PFSK-1 (cell line): ENCODE data around the gene PXYLP1.

Experiments
- FOXP2 ChIP-seq: optimal IDR thresholded peaks from 2 replicates; pipeline ENCODE3; 2011; ENCODE audit warnings: borderline replicate concordance, control low read depth, inconsistent platforms; ENCODE audit not compliant: insufficient read depth; ENCODE audit errors: extremely low read length, extremely low read depth
- POLR2AphosphoS5 ChIP-seq: IDR thresholded peaks from 2 replicates; pipeline ENCODE4 v1.6.1; 2012; ENCODE audit warnings: low read depth, mild to moderate bottlenecking, control low read depth, low read length, moderate library complexity
- SIN3A ChIP-seq: IDR thresholded peaks from 2 replicates; pipeline ENCODE4 v1.6.1; 2012; ENCODE audit warnings: mild to moderate bottlenecking, low read length, moderate library complexity, borderline replicate concordance; ENCODE audit not compliant: insufficient read depth
- TAF1 ChIP-seq: IDR thresholded peaks from 2 replicates; pipeline ENCODE4 v1.6.1; 2012; ENCODE audit warnings: low read length, control low read depth, borderline replicate concordance; ENCODE audit not compliant: insufficient read depth
- TF ChIP-seq, protein P1 (sequence below), 2 experiments: IDR thresholded peaks; 2 replicates each; pipeline versions ENCODE4 v1.6.1 to v1.8.0; 2011 to 2012; ENCODE audit warnings: low read depth in 2 of 2, low read length in 2 of 2, control low read depth in 1 of 2, inconsistent platforms in 1 of 2, mild to moderate bottlenecking in 1 of 2, moderate library complexity in 1 of 2; ENCODE audit not compliant: insufficient read depth in 1 of 2

PXYLP1 gene

DNA sequence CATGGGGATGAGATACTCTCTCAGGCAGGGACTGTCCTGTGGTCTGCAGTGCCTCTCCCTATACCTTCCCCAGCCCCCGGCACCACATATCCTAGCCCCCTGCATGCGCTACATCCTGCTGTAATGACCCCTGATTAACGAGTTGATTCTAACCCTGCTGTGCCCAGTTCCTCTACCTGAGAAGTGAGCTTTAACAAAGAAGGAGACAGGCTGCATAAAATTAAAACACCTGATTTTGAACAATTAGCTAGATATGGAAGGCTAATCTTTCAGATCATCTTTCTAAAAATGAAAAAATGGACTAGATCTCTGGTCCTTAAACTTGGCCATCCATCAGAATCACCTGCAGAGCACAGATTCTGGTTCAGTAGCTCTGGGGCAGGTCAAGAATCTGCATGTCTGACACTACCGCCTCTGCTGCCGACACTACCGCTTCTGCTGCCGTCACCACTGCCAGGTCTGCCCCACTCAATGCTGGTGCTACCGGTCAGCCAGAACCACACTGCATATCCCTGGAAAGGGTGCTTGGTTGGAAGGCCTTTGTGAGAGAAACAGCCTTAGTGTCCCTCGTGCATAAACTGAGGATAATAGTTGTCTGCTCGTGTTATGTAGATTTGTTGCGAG lies 103.1 kb downstream of the PXYLP1 start:
- TF ChIP-seq POLR2AphosphoS5 (no peak), SIN3A (no peak), FOXP2 (no peak), TAF1 (no peak)
- TF ChIP-seq, protein P1, sequence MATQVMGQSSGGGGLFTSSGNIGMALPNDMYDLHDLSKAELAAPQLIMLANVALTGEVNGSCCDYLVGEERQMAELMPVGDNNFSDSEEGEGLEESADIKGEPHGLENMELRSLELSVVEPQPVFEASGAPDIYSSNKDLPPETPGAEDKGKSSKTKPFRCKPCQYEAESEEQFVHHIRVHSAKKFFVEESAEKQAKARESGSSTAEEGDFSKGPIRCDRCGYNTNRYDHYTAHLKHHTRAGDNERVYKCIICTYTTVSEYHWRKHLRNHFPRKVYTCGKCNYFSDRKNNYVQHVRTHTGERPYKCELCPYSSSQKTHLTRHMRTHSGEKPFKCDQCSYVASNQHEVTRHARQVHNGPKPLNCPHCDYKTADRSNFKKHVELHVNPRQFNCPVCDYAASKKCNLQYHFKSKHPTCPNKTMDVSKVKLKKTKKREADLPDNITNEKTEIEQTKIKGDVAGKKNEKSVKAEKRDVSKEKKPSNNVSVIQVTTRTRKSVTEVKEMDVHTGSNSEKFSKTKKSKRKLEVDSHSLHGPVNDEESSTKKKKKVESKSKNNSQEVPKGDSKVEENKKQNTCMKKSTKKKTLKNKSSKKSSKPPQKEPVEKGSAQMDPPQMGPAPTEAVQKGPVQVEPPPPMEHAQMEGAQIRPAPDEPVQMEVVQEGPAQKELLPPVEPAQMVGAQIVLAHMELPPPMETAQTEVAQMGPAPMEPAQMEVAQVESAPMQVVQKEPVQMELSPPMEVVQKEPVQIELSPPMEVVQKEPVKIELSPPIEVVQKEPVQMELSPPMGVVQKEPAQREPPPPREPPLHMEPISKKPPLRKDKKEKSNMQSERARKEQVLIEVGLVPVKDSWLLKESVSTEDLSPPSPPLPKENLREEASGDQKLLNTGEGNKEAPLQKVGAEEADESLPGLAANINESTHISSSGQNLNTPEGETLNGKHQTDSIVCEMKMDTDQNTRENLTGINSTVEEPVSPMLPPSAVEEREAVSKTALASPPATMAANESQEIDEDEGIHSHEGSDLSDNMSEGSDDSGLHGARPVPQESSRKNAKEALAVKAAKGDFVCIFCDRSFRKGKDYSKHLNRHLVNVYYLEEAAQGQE (IDR thresholded peaks at IDR 0.05; ENCODE audit: insufficient read depth in 1 of 2, low read depth in 2 of 2, low read length in 2 of 2), result no peak

DNA sequence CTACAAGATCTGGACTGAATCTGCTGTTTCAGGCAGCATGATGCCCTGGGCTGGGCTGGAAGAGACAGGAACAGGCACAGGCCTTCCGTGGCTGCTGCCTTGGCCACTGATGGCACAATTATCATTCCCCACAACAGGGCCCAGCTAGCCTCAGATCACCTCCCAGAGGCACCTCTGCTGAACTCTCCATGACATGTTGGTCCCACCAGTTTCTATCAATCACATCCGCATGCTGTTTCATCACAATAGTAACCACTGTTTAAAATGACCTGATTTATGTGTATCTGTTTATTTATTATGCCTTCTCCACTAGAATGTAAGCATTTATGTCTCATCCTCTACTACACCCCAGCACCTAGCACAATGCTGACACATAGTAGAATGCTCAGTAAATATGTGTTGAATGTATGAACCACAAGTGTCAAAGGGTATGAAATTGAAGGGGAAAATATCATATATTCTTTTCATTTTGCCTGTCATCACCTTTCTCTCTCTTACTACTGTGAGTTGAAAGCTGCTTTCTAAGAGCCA lies 104.0 kb downstream of the PXYLP1 start:
- TF ChIP-seq SIN3A (no peak), POLR2AphosphoS5 (no peak)
- TF ChIP-seq, protein P1 (IDR thresholded peaks at IDR 0.05; ENCODE audit: insufficient read depth in 1 of 2, low read depth in 2 of 2, low read length in 2 of 2), result no peak

DNA sequence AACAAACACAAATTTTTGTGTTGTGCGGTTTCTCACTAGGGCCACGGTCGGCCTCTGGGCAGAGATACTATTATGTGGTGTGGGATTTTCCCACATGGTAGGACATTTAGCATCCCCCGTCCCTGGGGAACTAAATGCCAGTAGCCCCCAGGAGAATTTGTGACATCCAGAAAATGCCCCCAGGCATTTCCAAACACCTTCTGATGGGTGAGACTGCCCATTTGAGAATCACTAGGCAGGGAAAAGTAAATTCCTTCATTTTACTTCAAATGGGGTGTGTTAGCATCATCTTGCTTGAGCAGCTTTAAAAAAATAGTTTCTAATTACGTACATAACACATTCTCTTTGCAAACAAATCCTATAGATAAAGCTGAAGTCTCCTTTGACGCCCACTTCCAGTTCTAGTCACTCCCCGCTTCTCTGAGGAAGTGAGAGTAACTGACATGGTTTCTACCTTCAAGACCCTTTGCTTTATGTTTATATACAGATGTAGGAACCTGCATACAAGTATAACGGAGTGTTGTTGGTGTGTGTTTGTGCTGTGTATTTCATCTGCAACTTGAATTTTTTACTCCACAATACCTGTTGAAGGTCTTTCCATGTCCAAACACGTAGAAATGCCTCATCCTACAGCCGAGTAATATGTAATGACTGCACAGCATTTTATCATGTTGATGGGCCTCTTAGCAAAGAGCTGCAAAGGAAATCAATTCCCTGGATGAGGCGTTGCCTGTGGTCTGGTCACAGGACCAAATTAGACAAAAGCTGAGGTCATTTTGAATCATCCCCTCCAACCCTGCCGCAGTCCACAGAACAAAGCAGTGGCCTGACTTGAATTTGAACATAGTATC lies 105.3 kb downstream of the PXYLP1 start:
- TF ChIP-seq SIN3A, result no peak
- TF ChIP-seq FOXP2, result no peak
- TF ChIP-seq, protein P1 (IDR thresholded peaks at IDR 0.05; ENCODE audit: insufficient read depth in 1 of 2, low read depth in 2 of 2, low read length in 2 of 2), result no peak
- no peak for TF ChIP-seq POLR2AphosphoS5
- TF ChIP-seq TAF1, result no peak

DNA sequence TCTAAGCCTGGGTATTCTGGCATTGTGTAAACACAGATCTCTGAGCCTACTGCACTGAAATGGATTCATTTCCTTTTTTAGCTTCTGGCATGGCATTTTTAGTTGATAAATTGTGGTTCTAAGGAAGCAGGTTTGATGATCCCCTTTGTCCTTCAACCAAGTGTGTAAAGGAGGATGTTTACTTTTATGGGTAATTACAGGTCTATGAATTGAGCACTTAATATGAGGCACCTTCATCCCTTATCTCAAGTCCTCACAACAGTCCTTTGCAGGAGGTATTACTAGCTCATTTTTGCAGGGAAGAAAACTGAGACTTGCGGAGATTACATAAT lies 105.9 kb downstream of the PXYLP1 start:
- TF ChIP-seq, protein P1 (IDR thresholded peaks at IDR 0.05; ENCODE audit: insufficient read depth in 1 of 2, low read depth in 2 of 2, low read length in 2 of 2), result no peak
- TF ChIP-seq FOXP2 (no peak), SIN3A (no peak), TAF1 (no peak), POLR2AphosphoS5 (no peak)
